Measurements from ENCODE around the gene IGFL2. TPM values are rescaled to one million over a fixed set of nuclear protein-coding genes. Genes with fewer than 3 reads are reported as not detected.

Gene IGFL2
- total RNA-seq, 1 donor from 2014 or later, result 0.55 TPM

- Mint-ChIP-seq H3K4me1 (ENCODE audit: low read depth) (peaks cover 19% of the 10 kb centered on the region), H3K27ac (ENCODE audit: unreplicated experiment) (no peak overlapping the region)
These were observed 29.9 kb upstream of the IGFL2 start for GRCh38 chr19:46118136-46118535.

GRCh38 chr19:46124638-46125115 lies 23.4 kb upstream of the IGFL2 start, which contains the start of gene IGFL3:
TSS of gene IGFL3 (minus strand) at chr19:46124688. CDS start at chr19:46124649, 39 bp downstream.
- H3K9me3 Mint-ChIP-seq (ENCODE audit: low read depth), result peaks cover 15% of the 10 kb centered on the region
- H3K4me1 Mint-ChIP-seq (ENCODE audit: low read depth), result peaks cover 2% of the 10 kb centered on the region
- H3K36me3 Mint-ChIP-seq (ENCODE audit: low read depth), result peaks cover 10% of the 10 kb centered on the region
- no peak for TF ChIP-seq CTCF (IDR thresholded peaks at IDR 0.05)
- no peak for DNase-seq (ENCODE audit: low spot score)
- peaks cover 44% of the 10 kb centered on the region for H3K27me3 Mint-ChIP-seq (ENCODE audit: low read depth)
- no peak within 1 kb of the TSS for H3K27ac Mint-ChIP-seq (ENCODE audit: unreplicated experiment)
- H3K4me3 Mint-ChIP-seq (ENCODE audit: unreplicated experiment), result no peak within 1 kb of the TSS

More at GRCh38 chr19:46118136-46118535, 29.9 kb upstream of the IGFL2 start:
- DNase-seq (ENCODE audit: low spot score), result no peak
- no peak overlapping the region for H3K4me3 Mint-ChIP-seq (ENCODE audit: unreplicated experiment)
- no peak for TF ChIP-seq CTCF (IDR thresholded peaks at IDR 0.05)
- H3K9me3 Mint-ChIP-seq (ENCODE audit: low read depth), result peaks cover 4% of the 10 kb centered on the region
- H3K36me3 Mint-ChIP-seq (ENCODE audit: low read depth), result peaks cover 3% of the 10 kb centered on the region
- H3K27me3 Mint-ChIP-seq (ENCODE audit: low read depth), result peaks cover 24% of the 10 kb centered on the region

GRCh38 chr19:46125447-46125846 lies 22.6 kb upstream of the IGFL2 start:
- H3K9me3 Mint-ChIP-seq (ENCODE audit: low read depth), result peaks cover 11% of the 10 kb centered on the region
- no peak overlapping the region for H3K4me3 Mint-ChIP-seq (ENCODE audit: unreplicated experiment)
- DNase-seq (ENCODE audit: low spot score), result no peak
- peaks cover 38% of the 10 kb centered on the region for H3K27me3 Mint-ChIP-seq (ENCODE audit: low read depth)
- peaks cover 2% of the 10 kb centered on the region for H3K4me1 Mint-ChIP-seq (ENCODE audit: low read depth)
- TF ChIP-seq CTCF (IDR thresholded peaks at IDR 0.05), result no peak
- H3K27ac Mint-ChIP-seq (ENCODE audit: unreplicated experiment), result no peak overlapping the region
- H3K36me3 Mint-ChIP-seq (ENCODE audit: low read depth), result peaks cover 8% of the 10 kb centered on the region

- Mint-ChIP-seq H3K9me3 (ENCODE audit: low read depth) (peaks cover 11% of the 10 kb centered on the region), H3K4me1 (ENCODE audit: low read depth) (peaks cover 2% of the 10 kb centered on the region), H3K36me3 (ENCODE audit: low read depth) (peaks cover 8% of the 10 kb centered on the region), H3K4me3 (ENCODE audit: unreplicated experiment) (no peak overlapping the region), H3K27ac (ENCODE audit: unreplicated experiment) (no peak overlapping the region), H3K27me3 (ENCODE audit: low read depth) (peaks cover 38% of the 10 kb centered on the region)
- no peak for DNase-seq (ENCODE audit: low spot score)
- TF ChIP-seq CTCF (IDR thresholded peaks at IDR 0.05), result no peak
These were observed 21.9 kb upstream of the IGFL2 start for GRCh38 chr19:46126086-46126580.

GRCh38 chr19:46131485-46132143 lies 16.4 kb upstream of the IGFL2 start:
- Mint-ChIP-seq H3K36me3 (ENCODE audit: low read depth) (peaks cover 12% of the 10 kb centered on the region), H3K9me3 (ENCODE audit: low read depth) (peaks cover 13% of the 10 kb centered on the region), H3K4me1 (ENCODE audit: low read depth) (peaks cover 28% of the 10 kb centered on the region), H3K27ac (ENCODE audit: unreplicated experiment) (peak overlapping the region; percentile 89), H3K4me3 (ENCODE audit: unreplicated experiment) (peak overlapping the region; percentile 68), H3K27me3 (ENCODE audit: low read depth) (peaks cover 13% of the 10 kb centered on the region)
- no peak for TF ChIP-seq CTCF (IDR thresholded peaks at IDR 0.05)
- DNase-seq (ENCODE audit: low spot score), result no peak
